HepG2 (cell line): ENCODE results near the gene SLIT1. TPM values are rescaled to one million over a fixed set of nuclear protein-coding genes. Genes with fewer than 3 reads are reported as not detected.

ENCODE experiments used
- ATAC-seq: fragments of 200-7000 bp; cut with Tn5 transposase; 3 replicates; pipeline ENCODE4 v1.9.1; 2020; ENCODE audit warnings: mild to moderate bottlenecking, moderate library complexity
- BruUV-seq: library from RNA; stranded (reverse); fragments of 400-500 nt; replicated peaks from 2 replicates; lab custom pipeline; 2021; lab: Mats Ljungman, UMichigan
- CTCF ChIA-PET: fragments of 300-600 bp; formaldehyde crosslinking; extraction: SDS; loops from one replicate; lab custom pipeline; 2021; ENCODE audit warnings: low total read pairs, inconsistent platforms, low intra/inter-chr PET ratio; lab: Yijun Ruan, JAX
- POLR2A ChIA-PET: fragments of 350-600 bp; sonication (Branson Sonifier 250); formaldehyde crosslinking; loops from one replicate; lab custom pipeline; 2020; ENCODE audit warnings: antibody characterized with exemption, inconsistent platforms; lab: Yijun Ruan, JAX
- DNase-seq: peaks from one replicate; pipeline ENCODE4 v3.0.0-alpha.2; 2015; ENCODE audit warnings: low spot score
- FAIRE-seq: peaks from 3 replicates; lab custom pipeline; 2011; peaks lifted over from hg19 to GRCh38; lab: Jason Lieb, UNC
- H2AFZ ChIP-seq: one replicate; pipeline ENCODE4 v1.6.1; 2011; ENCODE audit warnings: low read length, inconsistent platforms
- H3K27ac ChIP-seq: fragments of 300-600 bp; 3 replicates; pipeline ENCODE4 v1.8.0; 2011; ENCODE audit warnings: mixed run types, mild to moderate bottlenecking, mixed read lengths, low read length, inconsistent platforms; ENCODE audit not compliant: insufficient read depth; ENCODE audit errors: extremely low read length
- H3K27me3 ChIP-seq, 2 experiments: fragments of 200-600 bp in 1 of 2; 2 replicates in 1 of 2; 3 replicates in 1 of 2; pipeline versions ENCODE4 v1.6.0 to v1.8.0; 2011; ENCODE audit warnings: low read length in 2 of 2, mild to moderate bottlenecking in 2 of 2, moderate library complexity in 2 of 2, inconsistent platforms in 1 of 2; ENCODE audit not compliant: insufficient read depth in 2 of 2, control insufficient read depth in 1 of 2
- H3K36me3 ChIP-seq, 2 experiments: fragments of 200-600 bp in 1 of 2; replicated peaks in 1 of 2; 2 replicates in 1 of 2; 3 replicates in 1 of 2; pipeline versions ENCODE4 v1.5.1 to v1.8.0; 2011; ENCODE audit warnings: low read length in 2 of 2, inconsistent platforms in 1 of 2; ENCODE audit not compliant: insufficient read depth in 2 of 2, control insufficient read depth in 1 of 2
- H3K4me1 ChIP-seq: 2 replicates; pipeline ENCODE4 v1.5.1; 2012; ENCODE audit warnings: low read length, inconsistent platforms; ENCODE audit not compliant: insufficient read depth
- H3K4me2 ChIP-seq: 2 replicates; pipeline ENCODE4 v1.6.0; 2011; ENCODE audit warnings: low read depth, low read length, inconsistent platforms
- H3K4me3 ChIP-seq, 3 experiments: fragments of 200-600 bp in 1 of 3; sonication (generic), shearing (Covaris generic) in 1 of 3; replicated peaks in 1 of 3; 2 replicates each; pipeline ENCODE4 v1.5.1; 2011 to 2016; ENCODE audit warnings: low read length in 3 of 3, inconsistent platforms in 2 of 3, low read depth in 2 of 3, mild to moderate bottlenecking in 2 of 3, control low read depth in 1 of 3, mixed read lengths in 1 of 3; ENCODE audit not compliant: insufficient read depth in 1 of 3
- H3K79me2 ChIP-seq: one replicate; pipeline ENCODE4 v1.6.1; 2011; ENCODE audit warnings: low read length, inconsistent platforms; ENCODE audit not compliant: insufficient read depth
- H3K9ac ChIP-seq: 2 replicates; pipeline ENCODE4 v1.6.0; 2011; ENCODE audit warnings: mild to moderate bottlenecking, low read depth, low read length, inconsistent platforms; ENCODE audit not compliant: insufficient read depth
- H3K9me3 ChIP-seq: 2 replicates; pipeline ENCODE4 v1.5.1; 2012; ENCODE audit warnings: mild to moderate bottlenecking, low read length
- H4K20me1 ChIP-seq: 2 replicates; pipeline ENCODE4 v1.6.0; 2011; ENCODE audit warnings: inconsistent platforms, mild to moderate bottlenecking, low read length, moderate library complexity; ENCODE audit not compliant: insufficient read depth
- DPF2 ChIP-seq: sonication (generic); formaldehyde crosslinking; IDR thresholded peaks from 2 replicates; pipeline ENCODE4 v1.4.0; 2020; ENCODE audit warnings: mild to moderate bottlenecking, low read depth, missing genetic modification reagents, borderline replicate concordance
- GATAD2A ChIP-seq: IDR thresholded peaks from 2 replicates; pipeline ENCODE4 v1.6.1; 2016
- LCORL ChIP-seq, 2 experiments: fragments of 450-650 bp in 1 of 2; sonication (generic) in 1 of 2; formaldehyde crosslinking in 1 of 2; IDR thresholded peaks; 2 replicates each; pipeline versions ENCODE4 v1.5.0 to v1.6.1; 2017 to 2020; ENCODE audit warnings: antibody characterized with exemption in 1 of 2, missing genetic modification reagents in 1 of 2
- XRCC5 ChIP-seq: fragments of 200-400 bp; formaldehyde crosslinking; optimal IDR thresholded peaks from 2 replicates; pipeline ENCODE3; 2017; ENCODE audit warnings: mild to moderate bottlenecking, low read length
- ZBTB7A ChIP-seq: sonication (generic); formaldehyde crosslinking; IDR thresholded peaks from 2 replicates; pipeline ENCODE4 v1.8.0; 2022; ENCODE audit warnings: mild to moderate bottlenecking, missing genetic modification reagents
- ZNF3 ChIP-seq: IDR thresholded peaks from 2 replicates; pipeline ENCODE4 v1.7.0; 2017; ENCODE audit warnings: inconsistent platforms
- ZNF30 ChIP-seq: sonication (generic); formaldehyde crosslinking; IDR thresholded peaks from 2 replicates; pipeline ENCODE4 v1.5.0; 2020; ENCODE audit warnings: mild to moderate bottlenecking, missing genetic modification reagents
- ZNF350 ChIP-seq: sonication (generic); formaldehyde crosslinking; IDR thresholded peaks from 2 replicates; pipeline ENCODE4 v1.4.0; 2020; ENCODE audit warnings: mild to moderate bottlenecking, low read depth, missing genetic modification reagents, borderline replicate concordance
- ZSCAN21 ChIP-seq: sonication (generic); formaldehyde crosslinking; IDR thresholded peaks from 2 replicates; pipeline ENCODE4 v1.8.0; 2022; ENCODE audit warnings: mild to moderate bottlenecking, missing genetic modification reagents, moderate library complexity, borderline replicate concordance
- WGBS: methylation state at CpG from one replicate; pipeline ENCODE4 v1.1.6; 2017; ENCODE audit warnings: low lambda C conversion rate; 5-methylcytosine and 5-hydroxymethylcytosine counted together
- in situ Hi-C: cut with HindIII; loops from 2 replicates; pipeline ENCODE4 v1.10.0; 2017; ENCODE audit warnings: low pct_unique_long_range_greater_than_20kb; ENCODE audit not compliant: extremely low pct_ligation_motif_present
- intact Hi-C: fragments of 100-400 bp; cut with micrococcal nuclease; formaldehyde crosslinking; loops from one replicate; pipeline ENCODE4 v1.10.0; 2022; ENCODE audit not compliant: unreplicated experiment
- polyA plus RNA-seq, 8 experiments: library from polyadenylated mRNA; depleted of rRNA in 3 of 8; stranded (reverse) in 7 of 8; unstranded in 1 of 8; fragments of >200 nt; fragmentation: Illumina TruSeq in 4 of 8; extraction: Trizol in 4 of 8; gene quantifications; 2 replicates each; pipeline versions ENCODE4 v1.2.1 to v1.2.3, GENCODE V29; 2011 to 2016; ENCODE audit warnings: low read depth in 4 of 8, missing spikeins in 1 of 8, mixed read lengths in 1 of 8; ENCODE audit not compliant: insufficient read depth in 1 of 8
- total RNA-seq, 5 experiments: library from RNA; depleted of rRNA; stranded (reverse); fragments of >200 nt; fragmentation: Illumina TruSeq; extraction: Trizol; gene quantifications; 2 replicates each; pipeline ENCODE4 v1.2.3, GENCODE V29; 2016; ENCODE audit warnings: low read depth in 1 of 5
- TF ChIP-seq, protein P1 (sequence below): sonication (generic); formaldehyde crosslinking; IDR thresholded peaks from 2 replicates; pipeline ENCODE4 v1.4.0; 2020; ENCODE audit warnings: missing genetic modification reagents
- TF ChIP-seq, protein P2 (sequence below): sonication (generic); formaldehyde crosslinking; IDR thresholded peaks from 2 replicates; pipeline ENCODE4 v1.4.0; 2020; ENCODE audit warnings: mild to moderate bottlenecking, missing genetic modification reagents

Gene SLIT1
- total and polyA plus RNA-seq, 2 of the 13 experiments (the other 11 are each of a cell fraction or from before 2014, with no cell fraction given): 0.09 to 0.33 TPM

- TF ChIP-seq ZSCAN21 (CRISPR knock-in tag) (no peak), ZBTB7A (CRISPR knock-in tag) (no peak), XRCC5 (no peak)
- TF ChIP-seq, protein P1, sequence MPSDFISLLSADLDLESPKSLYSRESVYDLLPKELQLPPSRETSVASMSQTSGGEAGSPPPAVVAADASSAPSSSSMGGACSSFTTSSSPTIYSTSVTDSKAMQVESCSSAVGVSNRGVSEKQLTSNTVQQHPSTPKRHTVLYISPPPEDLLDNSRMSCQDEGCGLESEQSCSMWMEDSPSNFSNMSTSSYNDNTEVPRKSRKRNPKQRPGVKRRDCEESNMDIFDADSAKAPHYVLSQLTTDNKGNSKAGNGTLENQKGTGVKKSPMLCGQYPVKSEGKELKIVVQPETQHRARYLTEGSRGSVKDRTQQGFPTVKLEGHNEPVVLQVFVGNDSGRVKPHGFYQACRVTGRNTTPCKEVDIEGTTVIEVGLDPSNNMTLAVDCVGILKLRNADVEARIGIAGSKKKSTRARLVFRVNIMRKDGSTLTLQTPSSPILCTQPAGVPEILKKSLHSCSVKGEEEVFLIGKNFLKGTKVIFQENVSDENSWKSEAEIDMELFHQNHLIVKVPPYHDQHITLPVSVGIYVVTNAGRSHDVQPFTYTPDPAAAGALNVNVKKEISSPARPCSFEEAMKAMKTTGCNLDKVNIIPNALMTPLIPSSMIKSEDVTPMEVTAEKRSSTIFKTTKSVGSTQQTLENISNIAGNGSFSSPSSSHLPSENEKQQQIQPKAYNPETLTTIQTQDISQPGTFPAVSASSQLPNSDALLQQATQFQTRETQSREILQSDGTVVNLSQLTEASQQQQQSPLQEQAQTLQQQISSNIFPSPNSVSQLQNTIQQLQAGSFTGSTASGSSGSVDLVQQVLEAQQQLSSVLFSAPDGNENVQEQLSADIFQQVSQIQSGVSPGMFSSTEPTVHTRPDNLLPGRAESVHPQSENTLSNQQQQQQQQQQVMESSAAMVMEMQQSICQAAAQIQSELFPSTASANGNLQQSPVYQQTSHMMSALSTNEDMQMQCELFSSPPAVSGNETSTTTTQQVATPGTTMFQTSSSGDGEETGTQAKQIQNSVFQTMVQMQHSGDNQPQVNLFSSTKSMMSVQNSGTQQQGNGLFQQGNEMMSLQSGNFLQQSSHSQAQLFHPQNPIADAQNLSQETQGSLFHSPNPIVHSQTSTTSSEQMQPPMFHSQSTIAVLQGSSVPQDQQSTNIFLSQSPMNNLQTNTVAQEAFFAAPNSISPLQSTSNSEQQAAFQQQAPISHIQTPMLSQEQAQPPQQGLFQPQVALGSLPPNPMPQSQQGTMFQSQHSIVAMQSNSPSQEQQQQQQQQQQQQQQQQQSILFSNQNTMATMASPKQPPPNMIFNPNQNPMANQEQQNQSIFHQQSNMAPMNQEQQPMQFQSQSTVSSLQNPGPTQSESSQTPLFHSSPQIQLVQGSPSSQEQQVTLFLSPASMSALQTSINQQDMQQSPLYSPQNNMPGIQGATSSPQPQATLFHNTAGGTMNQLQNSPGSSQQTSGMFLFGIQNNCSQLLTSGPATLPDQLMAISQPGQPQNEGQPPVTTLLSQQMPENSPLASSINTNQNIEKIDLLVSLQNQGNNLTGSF (CRISPR knock-in tag): no peak
- TF ChIP-seq, all 625 proteins: peak for 0
These were observed 11.4 kb downstream of the SLIT1 start (continued) for GRCh38 chr10:97174276-97174775.

DNA sequence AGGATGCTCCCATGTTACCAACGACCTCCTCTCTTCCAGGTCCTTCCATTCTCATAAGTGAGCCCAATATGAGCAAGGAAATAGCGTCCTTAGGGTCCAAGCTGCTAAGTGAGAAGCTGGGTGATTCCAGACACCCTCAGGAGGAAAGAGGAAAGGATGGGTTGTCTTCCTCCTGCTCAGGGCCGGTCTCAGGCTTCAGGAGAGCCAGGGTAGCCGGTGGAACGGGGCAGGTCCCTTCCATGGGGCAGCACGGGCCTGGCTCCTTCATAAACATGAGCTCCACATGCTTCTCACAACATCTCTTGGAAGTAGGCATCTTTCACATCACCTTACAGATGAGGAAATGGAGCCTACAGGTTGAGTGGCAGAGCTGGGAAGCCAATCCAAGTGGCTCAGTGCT, 12.7 kb downstream of the SLIT1 start:
- POLR2A ChIA-PET: interaction anchor here (2.0 kb wide), 1 partner anchor 16 kb away, joined by 7 read pairs; no protein-coding TSS in a partner anchor
- Histone ChIP-seq H3K4me2 (no peak overlapping the region), H3K4me1 (peaks cover 16% of the 10 kb centered on the region; the same call in 1 of the 2 replicates), H2AFZ (no peak overlapping the region), H3K79me2 (no peaks in the 10 kb centered on the region), H3K27ac (no peak overlapping the region), H3K9me3 (no peaks in the 10 kb centered on the region), H3K36me3 (no peaks in the 10 kb centered on the region), H3K27me3 (peaks cover 5 to 74% of the 10 kb centered on the region in 2 experiments), H3K4me3 (no peak overlapping the region), H3K9ac (no peak overlapping the region), H4K20me1 (no peaks in the 10 kb centered on the region)
- no TSS peak for BruUV-seq
- WGBS: 0% methylated on average over 4 of the region's 6 CpGs
- no peak for DNase-seq
- FAIRE-seq: no peak
- in situ Hi-C loops: no loop called here
- no peak for ATAC-seq
- CTCF ChIA-PET: no interaction called here
- intact Hi-C loops: no loop called here
- TF ChIP-seq ZNF350 (CRISPR knock-in tag) (no peak), GATAD2A (CRISPR knock-in tag) (no peak), ZNF3 (CRISPR knock-in tag) (no peak), DPF2 (CRISPR knock-in tag) (no peak), ZNF30 (CRISPR knock-in tag) (no peak), LCORL (IDR thresholded peaks at IDR 0.05) (no peak), LCORL (CRISPR knock-in tag; IDR thresholded peaks at IDR 0.05) (no peak)
- TF ChIP-seq, protein P2, sequence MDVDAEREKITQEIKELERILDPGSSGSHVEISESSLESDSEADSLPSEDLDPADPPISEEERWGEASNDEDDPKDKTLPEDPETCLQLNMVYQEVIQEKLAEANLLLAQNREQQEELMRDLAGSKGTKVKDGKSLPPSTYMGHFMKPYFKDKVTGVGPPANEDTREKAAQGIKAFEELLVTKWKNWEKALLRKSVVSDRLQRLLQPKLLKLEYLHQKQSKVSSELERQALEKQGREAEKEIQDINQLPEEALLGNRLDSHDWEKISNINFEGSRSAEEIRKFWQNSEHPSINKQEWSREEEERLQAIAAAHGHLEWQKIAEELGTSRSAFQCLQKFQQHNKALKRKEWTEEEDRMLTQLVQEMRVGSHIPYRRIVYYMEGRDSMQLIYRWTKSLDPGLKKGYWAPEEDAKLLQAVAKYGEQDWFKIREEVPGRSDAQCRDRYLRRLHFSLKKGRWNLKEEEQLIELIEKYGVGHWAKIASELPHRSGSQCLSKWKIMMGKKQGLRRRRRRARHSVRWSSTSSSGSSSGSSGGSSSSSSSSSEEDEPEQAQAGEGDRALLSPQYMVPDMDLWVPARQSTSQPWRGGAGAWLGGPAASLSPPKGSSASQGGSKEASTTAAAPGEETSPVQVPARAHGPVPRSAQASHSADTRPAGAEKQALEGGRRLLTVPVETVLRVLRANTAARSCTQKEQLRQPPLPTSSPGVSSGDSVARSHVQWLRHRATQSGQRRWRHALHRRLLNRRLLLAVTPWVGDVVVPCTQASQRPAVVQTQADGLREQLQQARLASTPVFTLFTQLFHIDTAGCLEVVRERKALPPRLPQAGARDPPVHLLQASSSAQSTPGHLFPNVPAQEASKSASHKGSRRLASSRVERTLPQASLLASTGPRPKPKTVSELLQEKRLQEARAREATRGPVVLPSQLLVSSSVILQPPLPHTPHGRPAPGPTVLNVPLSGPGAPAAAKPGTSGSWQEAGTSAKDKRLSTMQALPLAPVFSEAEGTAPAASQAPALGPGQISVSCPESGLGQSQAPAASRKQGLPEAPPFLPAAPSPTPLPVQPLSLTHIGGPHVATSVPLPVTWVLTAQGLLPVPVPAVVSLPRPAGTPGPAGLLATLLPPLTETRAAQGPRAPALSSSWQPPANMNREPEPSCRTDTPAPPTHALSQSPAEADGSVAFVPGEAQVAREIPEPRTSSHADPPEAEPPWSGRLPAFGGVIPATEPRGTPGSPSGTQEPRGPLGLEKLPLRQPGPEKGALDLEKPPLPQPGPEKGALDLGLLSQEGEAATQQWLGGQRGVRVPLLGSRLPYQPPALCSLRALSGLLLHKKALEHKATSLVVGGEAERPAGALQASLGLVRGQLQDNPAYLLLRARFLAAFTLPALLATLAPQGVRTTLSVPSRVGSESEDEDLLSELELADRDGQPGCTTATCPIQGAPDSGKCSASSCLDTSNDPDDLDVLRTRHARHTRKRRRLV (CRISPR knock-in tag): no peak
